Ecto neural progenitor cell (in vitro differentiated cells): ENCODE data around the gene LGALS14.

Experiments
- DNase-seq: peaks from one replicate; pipeline ENCODE4 v3.0.0-alpha.2; 2018; ENCODE audit warnings: low spot score

Gene LGALS14

DNA sequence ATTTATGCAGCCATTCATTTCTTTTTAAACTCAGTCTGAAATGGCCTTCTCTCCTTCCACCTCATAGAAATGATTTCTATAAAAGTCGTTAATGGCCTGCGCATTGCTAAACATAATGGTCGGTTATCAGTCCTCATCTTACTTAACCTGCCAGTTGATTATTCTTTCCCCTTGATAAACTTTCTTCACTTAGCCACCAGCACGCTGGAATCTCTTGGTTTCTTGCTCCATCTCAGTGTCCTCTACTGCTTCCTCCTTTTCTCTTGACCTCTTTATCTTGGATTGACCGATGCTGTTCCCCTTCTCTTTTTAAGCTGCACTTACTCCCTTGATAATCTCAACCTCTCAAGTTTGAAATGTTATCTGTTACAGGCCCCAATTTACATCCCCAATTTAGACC lies 45.7 kb downstream of the LGALS14 start:
- no peak for DNase-seq

DNA sequence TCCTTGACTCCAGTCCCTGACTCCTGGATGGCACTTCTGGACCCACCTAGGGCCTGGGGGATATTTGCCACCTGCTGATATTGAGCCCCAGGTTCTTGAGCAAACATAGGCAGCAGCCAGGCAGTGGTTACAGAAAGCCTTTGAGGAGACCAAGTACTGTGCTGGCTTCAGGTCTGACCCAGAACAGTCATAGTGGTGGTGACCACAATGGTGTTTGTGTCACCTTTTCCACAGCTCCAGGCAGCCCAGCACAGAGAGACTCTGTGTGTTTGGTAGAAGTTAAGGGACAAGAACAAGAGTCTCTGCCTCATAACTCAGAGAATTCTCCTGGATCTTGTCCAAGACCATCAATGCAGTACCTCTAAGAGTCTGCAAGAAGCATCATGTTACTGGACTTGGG lies 48.1 kb downstream of the LGALS14 start:
- no peak for DNase-seq

- no peak for DNase-seq
Measured at GRCh38 chr19:39752795-39753194, 48.5 kb downstream of the LGALS14 start.

- DNase-seq: no peak
Measured at GRCh38 chr19:39754544-39754943, 50.3 kb downstream of the LGALS14 start.

DNA sequence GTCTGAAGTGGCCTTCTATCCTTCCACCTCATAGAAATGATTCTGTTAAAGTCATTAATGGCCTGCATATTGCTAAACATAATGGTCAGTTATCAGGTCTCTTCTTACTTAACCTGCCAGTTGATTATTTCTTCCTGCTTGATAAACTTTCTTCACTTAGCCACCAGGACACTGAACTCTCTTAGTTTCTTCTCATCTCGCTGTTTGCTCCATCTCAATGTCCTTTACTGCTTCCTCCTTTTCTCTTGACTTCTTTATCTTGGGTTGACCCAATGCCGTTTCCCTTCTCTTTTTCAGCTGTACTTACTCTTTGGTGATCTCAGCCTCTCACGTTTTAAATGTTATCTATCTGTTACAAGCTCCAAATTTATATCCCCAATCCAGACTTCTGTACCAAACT lies 50.7 kb downstream of the LGALS14 start:
- DNase-seq: no peak
